Endothelial cell of umbilical vein (primary cell): Measurements from ENCODE around the gene CREG1. TPM values are rescaled to one million over a fixed set of nuclear protein-coding genes. Genes with fewer than 3 reads are reported as not detected.

Source experiments
- BruUV-seq: library from RNA; stranded (reverse); fragments of 400-500 nt; replicated peaks from 2 replicates; lab custom pipeline; 2021; lab: Mats Ljungman, UMichigan
- CTCF ChIA-PET: fragments of 300-600, 350-600 bp; sonication (Branson Sonifier 250); formaldehyde crosslinking; loops from one replicate; lab custom pipeline; 2021; ENCODE audit warnings: antibody characterized with exemption, inconsistent platforms; lab: Charles Lee
- POLR2A ChIA-PET: fragments of 300-600, 350-600 bp; sonication (Branson Sonifier 250); formaldehyde crosslinking; loops from one replicate; lab custom pipeline; 2021; ENCODE audit warnings: antibody characterized with exemption, inconsistent platforms; lab: Charles Lee
- DNase-seq: peaks from one replicate; pipeline ENCODE4 v3.0.0-alpha.2; 2011; ENCODE audit warnings: low read depth, low spot score
- FAIRE-seq: peaks from 2 replicates; lab custom pipeline; 2011; peaks lifted over from hg19 to GRCh38; lab: Jason Lieb, UNC
- H2AFZ ChIP-seq: 2 replicates; pipeline ENCODE4 v1.6.0; 2012; ENCODE audit warnings: low read depth, low read length, control low read depth, inconsistent platforms
- H3K27ac ChIP-seq: 2 replicates; pipeline ENCODE4 v1.5.1; 2011; ENCODE audit warnings: low read depth, mild to moderate bottlenecking, control low read depth, low read length, moderate library complexity; ENCODE audit not compliant: insufficient read depth
- H3K27me3 ChIP-seq, 2 experiments: 2 replicates each; pipeline versions ENCODE4 v1.6.0 to v1.6.1; 2011; ENCODE audit warnings: low read length in 2 of 2, mixed read lengths in 1 of 2; ENCODE audit not compliant: control insufficient read depth in 2 of 2, insufficient read depth in 2 of 2
- H3K36me3 ChIP-seq, 2 experiments: 2 replicates in 1 of 2; 3 replicates in 1 of 2; pipeline ENCODE4 v1.5.1; 2011; ENCODE audit warnings: low read length in 2 of 2, mild to moderate bottlenecking in 1 of 2, moderate library complexity in 1 of 2; ENCODE audit not compliant: control insufficient read depth in 2 of 2, insufficient read depth in 2 of 2; ENCODE audit errors: extremely low read depth in 1 of 2
- H3K4me1 ChIP-seq: 3 replicates; pipeline ENCODE4 v1.5.1; 2011; ENCODE audit warnings: mild to moderate bottlenecking, low read length; ENCODE audit not compliant: control insufficient read depth, insufficient read depth; ENCODE audit errors: extremely low read depth
- H3K4me2 ChIP-seq: 2 replicates; pipeline ENCODE4 v1.6.1; 2011; ENCODE audit warnings: low read length, control low read depth, mixed read lengths; ENCODE audit not compliant: insufficient read depth
- H3K4me3 ChIP-seq, 3 experiments: fragments of 200-600 bp in 1 of 3; sonication (generic), shearing (Covaris generic) in 1 of 3; replicated peaks in 1 of 3; 2 replicates each; pipeline ENCODE4 v1.5.1; 2011 to 2016; ENCODE audit warnings: control low read depth in 3 of 3, low read length in 3 of 3, mild to moderate bottlenecking in 2 of 3, inconsistent platforms in 1 of 3, low read depth in 1 of 3, moderate library complexity in 1 of 3; ENCODE audit not compliant: insufficient read depth in 1 of 3
- H3K79me2 ChIP-seq: 2 replicates; pipeline ENCODE4 v1.6.0; 2012; ENCODE audit warnings: low read length, inconsistent platforms; ENCODE audit not compliant: control insufficient read depth, insufficient read depth
- H3K9ac ChIP-seq: replicated peaks from 2 replicates; pipeline ENCODE3; 2011; ENCODE audit warnings: low read length, control low read depth; ENCODE audit not compliant: insufficient read depth; ENCODE audit errors: extremely low read depth
- H3K9me1 ChIP-seq: replicated peaks from 3 replicates; pipeline ENCODE4 v1.6.0; 2011; ENCODE audit warnings: mild to moderate bottlenecking, low read length; ENCODE audit not compliant: control insufficient read depth, insufficient read depth; ENCODE audit errors: extremely low read depth
- H3K9me3 ChIP-seq: replicated peaks from 2 replicates; pipeline ENCODE4 v1.5.1; 2012; ENCODE audit warnings: low read length, inconsistent platforms; ENCODE audit not compliant: control insufficient read depth, insufficient read depth
- H4K20me1 ChIP-seq: replicated peaks from 2 replicates; pipeline ENCODE3; 2011; ENCODE audit warnings: mild to moderate bottlenecking, low read length; ENCODE audit not compliant: control insufficient read depth, insufficient read depth; ENCODE audit errors: extremely low read depth
- EZH2 ChIP-seq: IDR thresholded peaks from 2 replicates; pipeline ENCODE4 v1.6.1; 2012; ENCODE audit warnings: borderline replicate concordance, low read depth, mild to moderate bottlenecking, moderate library complexity, low read length, inconsistent platforms; ENCODE audit not compliant: severe bottlenecking
- FOS ChIP-seq: IDR thresholded peaks from 2 replicates; pipeline ENCODE4 v1.6.1; 2011; ENCODE audit warnings: mild to moderate bottlenecking, low read length, moderate library complexity, borderline replicate concordance; ENCODE audit not compliant: insufficient read depth
- GATA2 ChIP-seq: IDR thresholded peaks from 2 replicates; pipeline ENCODE4 v1.7.0; 2011; ENCODE audit warnings: low read depth, mild to moderate bottlenecking, moderate library complexity, mixed read lengths, low read length; ENCODE audit not compliant: insufficient read length, insufficient read depth
- JUN ChIP-seq: IDR thresholded peaks from 2 replicates; pipeline ENCODE4 v1.6.1; 2011; ENCODE audit warnings: borderline replicate concordance, low read depth; ENCODE audit not compliant: insufficient read length, insufficient read depth
- MYC ChIP-seq: IDR thresholded peaks from one replicate; pipeline ENCODE4 v1.6.1; 2011; ENCODE audit warnings: mild to moderate bottlenecking, low read depth, low read length
- POLR2A ChIP-seq: IDR thresholded peaks from 2 replicates; pipeline ENCODE4 v1.6.1; 2012; ENCODE audit warnings: low read depth, mild to moderate bottlenecking, control low read depth, low read length
- POLR2AphosphoS5 ChIP-seq: IDR thresholded peaks from 2 replicates; pipeline ENCODE4 v1.6.1; 2012; ENCODE audit warnings: low read depth, mild to moderate bottlenecking, control low read depth, low read length, moderate library complexity; ENCODE audit not compliant: insufficient read depth
- dilution Hi-C: fragments of 300-500 bp; cut with MboI; formaldehyde crosslinking; loops from one replicate; pipeline ENCODE4 v1.15.0; 2019; ENCODE audit warnings: low sequenced_read_pairs; ENCODE audit not compliant: extremely low pct_ligation_motif_present
- intact Hi-C: fragments of 100-400 bp; cut with micrococcal nuclease; formaldehyde crosslinking; loops from one replicate; pipeline ENCODE4 v1.10.0; 2022
- polyA plus RNA-seq, 4 experiments: library from polyadenylated mRNA; depleted of rRNA in 3 of 4; stranded (reverse) in 3 of 4; unstranded in 1 of 4; fragments of >200 nt; gene quantifications; 2 replicates each; pipeline versions ENCODE4 v1.2.1 to v1.2.3, GENCODE V29; 2011 to 2012; ENCODE audit warnings: missing spikeins in 1 of 4
- total RNA-seq: library from RNA; stranded (reverse); gene quantifications from 2 replicates; pipeline ENCODE4 v1.2.3, GENCODE V29; 2021
- TF ChIP-seq, protein P1 (sequence below), 2 donors: IDR thresholded peaks; 1 replicate in 1 of 2; 2 replicates in 1 of 2; pipeline ENCODE4 v1.5.1; 2011; ENCODE audit warnings: low read length in 2 of 2, mild to moderate bottlenecking in 2 of 2, moderate library complexity in 2 of 2, control low read depth in 1 of 2, inconsistent platforms in 1 of 2, low read depth in 1 of 2; ENCODE audit not compliant: insufficient read depth in 1 of 2; ENCODE audit errors: extremely low read depth in 1 of 2
- TF ChIP-seq, protein P2 (sequence below): IDR thresholded peaks from 2 replicates; pipeline ENCODE4 v1.6.1; 2011; ENCODE audit not compliant: insufficient read depth, insufficient read length

The CREG1 gene
- total and polyA plus RNA-seq, 2 donors (not counting 3 experiments of a cell fraction or from before 2014, with no cell fraction given): 10.3 to 15.8 TPM

DNA sequence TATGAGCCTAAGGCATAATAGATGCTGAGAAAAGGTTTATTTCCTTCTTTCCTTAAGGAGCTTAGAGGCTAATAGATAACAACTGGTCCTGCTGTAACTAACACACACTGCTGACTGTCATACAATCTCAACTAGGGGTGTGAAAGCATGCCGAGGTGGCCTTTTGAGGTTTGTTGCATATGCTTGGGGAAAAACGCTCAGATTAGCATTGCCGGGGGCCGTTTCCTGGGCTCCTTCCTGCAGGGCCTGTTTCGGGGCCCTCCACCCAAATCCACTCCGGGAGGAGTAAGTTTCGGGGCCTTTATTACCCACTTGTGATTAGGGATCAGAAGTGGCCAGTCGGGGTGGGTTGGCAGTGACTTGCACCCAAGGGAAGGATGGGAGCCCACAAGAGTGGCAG, 49.3 kb upstream of the CREG1 start:
- no peaks in the 10 kb centered on the region for H3K9me3 ChIP-seq
- no peak overlapping the region for H3K4me2 ChIP-seq
- no peaks in the 10 kb centered on the region for H3K36me3 ChIP-seq
- ChIA-PET POLR2A (no interaction called here), CTCF (no interaction called here)
- no TSS peak for BruUV-seq
- intact Hi-C loops: no loop called here
- H3K4me3 ChIP-seq: no peak overlapping the region
- no peaks in the 10 kb centered on the region for H3K27me3 ChIP-seq
- dilution Hi-C loops: no loop called here
- no peak overlapping the region for H3K9ac ChIP-seq
- no peak overlapping the region for H3K27ac ChIP-seq
- H3K4me1 ChIP-seq: no peaks in the 10 kb centered on the region
- H3K9me1 ChIP-seq: no peaks in the 10 kb centered on the region
- no peak overlapping the region for H2AFZ ChIP-seq
- no peak for TF ChIP-seq POLR2A
- no peak for TF ChIP-seq FOS
- TF ChIP-seq, protein P1, sequence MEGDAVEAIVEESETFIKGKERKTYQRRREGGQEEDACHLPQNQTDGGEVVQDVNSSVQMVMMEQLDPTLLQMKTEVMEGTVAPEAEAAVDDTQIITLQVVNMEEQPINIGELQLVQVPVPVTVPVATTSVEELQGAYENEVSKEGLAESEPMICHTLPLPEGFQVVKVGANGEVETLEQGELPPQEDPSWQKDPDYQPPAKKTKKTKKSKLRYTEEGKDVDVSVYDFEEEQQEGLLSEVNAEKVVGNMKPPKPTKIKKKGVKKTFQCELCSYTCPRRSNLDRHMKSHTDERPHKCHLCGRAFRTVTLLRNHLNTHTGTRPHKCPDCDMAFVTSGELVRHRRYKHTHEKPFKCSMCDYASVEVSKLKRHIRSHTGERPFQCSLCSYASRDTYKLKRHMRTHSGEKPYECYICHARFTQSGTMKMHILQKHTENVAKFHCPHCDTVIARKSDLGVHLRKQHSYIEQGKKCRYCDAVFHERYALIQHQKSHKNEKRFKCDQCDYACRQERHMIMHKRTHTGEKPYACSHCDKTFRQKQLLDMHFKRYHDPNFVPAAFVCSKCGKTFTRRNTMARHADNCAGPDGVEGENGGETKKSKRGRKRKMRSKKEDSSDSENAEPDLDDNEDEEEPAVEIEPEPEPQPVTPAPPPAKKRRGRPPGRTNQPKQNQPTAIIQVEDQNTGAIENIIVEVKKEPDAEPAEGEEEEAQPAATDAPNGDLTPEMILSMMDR (IDR thresholded peaks at IDR 0.05; ENCODE audit: extremely low read depth in 1 of 2, insufficient read depth in 1 of 2, low read depth in 1 of 2, low read length in 2 of 2): no peak
- no peak for TF ChIP-seq EZH2
- TF ChIP-seq, protein P2, sequence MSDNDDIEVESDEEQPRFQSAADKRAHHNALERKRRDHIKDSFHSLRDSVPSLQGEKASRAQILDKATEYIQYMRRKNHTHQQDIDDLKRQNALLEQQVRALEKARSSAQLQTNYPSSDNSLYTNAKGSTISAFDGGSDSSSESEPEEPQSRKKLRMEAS: no peak
- TF ChIP-seq GATA2: no peak
- TF ChIP-seq JUN: no peak
- no peak for TF ChIP-seq POLR2AphosphoS5
- no peak for TF ChIP-seq MYC
- DNase-seq: no peak
- no peak for FAIRE-seq
- H4K20me1 ChIP-seq: no peaks in the 10 kb centered on the region
- no peaks in the 10 kb centered on the region for H3K79me2 ChIP-seq
